HCT116 (cell line): ENCODE data around the gene CISH. TPM values are rescaled to one million over a fixed set of nuclear protein-coding genes. Genes with fewer than 3 reads are reported as not detected.
A peak's percentile ranks its signal among the peaks of the same experiment; 100 is the strongest.

ENCODE experiments used
- ATAC-seq: fragments of 200-7000 bp; cut with Tn5 transposase; 2 replicates; pipeline ENCODE4 v1.9.1; 2020; ENCODE audit warnings: mild to moderate bottlenecking, moderate library complexity
- BruUV-seq: library from RNA; stranded (reverse); fragments of 400-500 nt; replicated peaks from 2 replicates; lab custom pipeline; 2021; lab: Mats Ljungman, UMichigan
- CTCF ChIA-PET: fragments of 300-600 bp; sonication (Branson Sonifier 250); formaldehyde crosslinking; loops from one replicate; lab custom pipeline; 2021; ENCODE audit warnings: antibody characterized with exemption; lab: Charles Lee
- POLR2A ChIA-PET: fragments of 300-600, 350-600 bp; sonication (Branson Sonifier 250); formaldehyde crosslinking; loops from one replicate; lab custom pipeline; 2021; ENCODE audit warnings: antibody characterized with exemption; lab: Charles Lee
- RAD21 ChIA-PET, 2 experiments: fragments of 300-600 bp; sonication (Branson Sonifier 250); formaldehyde crosslinking; loops; one replicate each; lab custom pipeline; 2023; ENCODE audit warnings: low total read pairs in 2 of 2; ENCODE audit not compliant: uncharacterized antibody in 2 of 2, unreplicated experiment in 2 of 2, low non-redundant PET in 1 of 2; lab: Charles Lee
- DNase-seq: peaks from one replicate; pipeline ENCODE4 v3.0.0-alpha.2; 2010; ENCODE audit warnings: low read depth, low spot score
- H2AFZ ChIP-seq: fragments of 200-600 bp; shearing (Covaris generic), sonication (generic); 2 replicates; pipeline ENCODE4 v1.6.1; 2017; ENCODE audit warnings: low read depth, mixed run types, mixed read lengths, antibody characterized with exemption, low read length; ENCODE audit not compliant: poor library complexity, severe bottlenecking
- H3K27ac ChIP-seq: 2 replicates; pipeline ENCODE4 v1.5.1; 2012; ENCODE audit warnings: low read depth, low read length
- H3K27me3 ChIP-seq: fragments of 200-600 bp; sonication (generic); 2 replicates; pipeline ENCODE4 v1.6.1; 2016; ENCODE audit warnings: mixed run types, low read length, mixed read lengths; ENCODE audit not compliant: insufficient read depth
- H3K36me3 ChIP-seq, 2 experiments: fragments of 200-500 bp in 1 of 2; fragments of 200-600 bp in 1 of 2; sonication (Bioruptor generic) in 1 of 2; sonication (generic) in 1 of 2; 2 replicates each; pipeline versions ENCODE4 v1.5.1 to v1.6.1; 2014 to 2016; ENCODE audit warnings: low read length in 2 of 2, inconsistent platforms in 1 of 2, mixed read lengths in 1 of 2, mixed run types in 1 of 2; ENCODE audit not compliant: insufficient read depth in 2 of 2, control insufficient read depth in 1 of 2
- H3K4me1 ChIP-seq, 2 experiments: fragments of 200-600 bp in 1 of 2; sonication (generic) in 1 of 2; 2 replicates each; pipeline versions ENCODE4 v1.5.1 to v1.6.1; 2012 to 2017; ENCODE audit warnings: low read length in 2 of 2, inconsistent platforms in 1 of 2, mild to moderate bottlenecking in 1 of 2, mixed read lengths in 1 of 2, mixed run types in 1 of 2, moderate library complexity in 1 of 2; ENCODE audit not compliant: insufficient read depth in 2 of 2, control insufficient read depth in 1 of 2
- H3K4me2 ChIP-seq: fragments of 200-600 bp; sonication (generic); 2 replicates; pipeline ENCODE4 v1.6.1; 2017; ENCODE audit warnings: mixed run types, low read length, mixed read lengths
- H3K4me3 ChIP-seq, 2 experiments: fragments of 200-600 bp in 1 of 2; sonication (generic) in 1 of 2; replicated peaks in 1 of 2; 2 replicates each; pipeline ENCODE4 v1.5.1; 2011 to 2016; ENCODE audit warnings: low read length in 2 of 2, control low read depth in 1 of 2, low read depth in 1 of 2, mild to moderate bottlenecking in 1 of 2, mixed read lengths in 1 of 2, mixed run types in 1 of 2
- H3K79me2 ChIP-seq: fragments of 200-600 bp; sonication (generic); 2 replicates; pipeline ENCODE4 v1.6.1; 2017; ENCODE audit warnings: mild to moderate bottlenecking, mixed run types, low read length, moderate library complexity, mixed read lengths; ENCODE audit not compliant: insufficient read depth
- H3K9ac ChIP-seq: fragments of 200-600 bp; sonication (generic); 2 replicates; pipeline ENCODE4 v1.6.1; 2016; ENCODE audit warnings: low read length, mixed read lengths
- H3K9me2 ChIP-seq: fragments of 200-600 bp; sonication (generic), shearing (Covaris generic); 2 replicates; pipeline ENCODE4 v1.6.1; 2017; ENCODE audit warnings: mixed run types, mild to moderate bottlenecking, moderate library complexity; ENCODE audit not compliant: insufficient read depth
- H3K9me3 ChIP-seq, 2 experiments: fragments of 200-500 bp in 1 of 2; fragments of 200-600 bp in 1 of 2; sonication (Bioruptor generic) in 1 of 2; sonication (generic) in 1 of 2; 2 replicates each; pipeline ENCODE4 v1.6.1; 2014 to 2017; ENCODE audit warnings: low read length in 2 of 2, mixed read lengths in 2 of 2, inconsistent platforms in 1 of 2, low read depth in 1 of 2, mild to moderate bottlenecking in 1 of 2, mixed run types in 1 of 2, moderate library complexity in 1 of 2; ENCODE audit not compliant: control insufficient read depth in 1 of 2, insufficient read depth in 1 of 2
- H4K20me1 ChIP-seq: fragments of 200-600 bp; sonication (generic), shearing (Covaris generic); 2 replicates; pipeline ENCODE4 v1.6.1; 2017; ENCODE audit warnings: mixed run types, mild to moderate bottlenecking, moderate library complexity; ENCODE audit not compliant: insufficient read depth
- CEBPB ChIP-seq: IDR thresholded peaks from 2 replicates; pipeline ENCODE4 v1.6.1; 2012; ENCODE audit warnings: low read depth
- CTCF ChIP-seq, 3 experiments: fragments of 200-600 bp in 1 of 3; sonication (generic) in 1 of 3; IDR thresholded peaks in 2 of 3; conservative IDR thresholded peaks in 1 of 3; 2 replicates each; pipeline ENCODE4 v1.5.1; 2012 to 2017; ENCODE audit warnings: low read depth in 2 of 3, low read length in 2 of 3, antibody characterized with exemption in 1 of 3, borderline replicate concordance in 1 of 3, control low read depth in 1 of 3, mild to moderate bottlenecking in 1 of 3, mixed read lengths in 1 of 3, mixed run types in 1 of 3, moderate library complexity in 1 of 3; ENCODE audit not compliant: insufficient read depth in 1 of 3
- EZH2 ChIP-seq: fragments of 200-600 bp; sonication (generic); IDR thresholded peaks from 2 replicates; pipeline ENCODE4 v1.6.1; 2017; ENCODE audit warnings: antibody characterized with exemption, mixed run types
- EZH2phosphoT487 ChIP-seq: fragments of 200-600 bp; IDR thresholded peaks from 2 replicates; pipeline ENCODE4 v1.6.1; 2018; ENCODE audit warnings: antibody characterized with exemption, borderline replicate concordance
- POLR2AphosphoS5 ChIP-seq: IDR thresholded peaks from 2 replicates; pipeline ENCODE4 v1.6.1; 2011; ENCODE audit warnings: mild to moderate bottlenecking, low read depth, low read length, moderate library complexity
- SIN3A ChIP-seq: IDR thresholded peaks from 2 replicates; pipeline ENCODE4 v1.6.1; 2012; ENCODE audit warnings: low read depth
- SRF ChIP-seq: IDR thresholded peaks from 2 replicates; pipeline ENCODE4 v1.6.1; 2012; ENCODE audit warnings: low read depth
- ZFX ChIP-seq: fragments of 450-650 bp; IDR thresholded peaks from 2 replicates; pipeline ENCODE4 v1.6.1; 2017
- intact Hi-C: fragments of 100-400 bp; cut with micrococcal nuclease; formaldehyde crosslinking; loops from 2 replicates; pipeline ENCODE4 v1.10.0; 2022
- total RNA-seq: library from RNA; stranded (reverse); gene quantifications from one replicate; pipeline ENCODE4 v1.2.1, GENCODE V29; 2021; ENCODE audit not compliant: unreplicated experiment
- TF ChIP-seq, protein P1 (sequence below): IDR thresholded peaks from 2 replicates; pipeline ENCODE4 v1.6.1; 2012

Gene CISH
- total RNA-seq, 1 experiment from 2014 or later = 4.5 TPM

DNA sequence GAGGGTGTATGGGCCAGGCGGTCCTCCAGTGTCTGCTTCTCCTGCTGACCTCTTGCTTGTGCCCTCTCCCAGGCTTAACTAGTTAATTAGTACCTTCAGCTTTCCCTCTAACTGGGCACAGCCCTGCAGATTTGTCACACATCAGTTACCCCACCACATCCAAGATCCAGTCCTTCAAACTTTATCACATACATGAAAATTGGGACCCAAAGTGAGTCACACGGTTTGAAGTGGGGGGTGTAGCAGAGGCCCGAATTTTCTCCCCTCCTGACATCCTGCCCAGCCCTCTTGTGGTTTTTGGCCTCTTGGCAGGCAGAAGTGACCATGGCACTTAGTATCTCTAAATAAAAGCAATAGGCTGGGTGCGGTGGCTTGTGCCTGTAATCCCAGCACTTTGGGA is 9.2 kb upstream of the CISH start:
- Histone ChIP-seq H3K27ac (0 out of 2 replicates have a peak overlapping the region, but pooled peaks have one; percentile 9), H3K4me3 (no peak overlapping the region), H3K9me2 (no peaks in the 10 kb centered on the region), H3K27me3 (no peaks in the 10 kb centered on the region), H2AFZ (no peak overlapping the region), H3K79me2 (peaks cover 83% of the 10 kb centered on the region), H3K36me3 (peaks cover 0 to 17% of the 10 kb centered on the region in 2 experiments; a peak in 1 of 4 replicates), H3K4me2 (peak overlapping the region; percentile 32), H3K9ac (no peak overlapping the region), H3K9me3 (no peaks in the 10 kb centered on the region), H3K4me1 (peaks cover 39 to 76% of the 10 kb centered on the region in 2 experiments), H4K20me1 (no peaks in the 10 kb centered on the region)
- DNase-seq (no peak), ATAC-seq (no peak)
- CTCF ChIA-PET = interaction anchor here (0.6 to 1.8 kb wide), 2 partner anchors 9 to 32 kb away, joined by 3 to 10 read pairs; partner anchors contain the start of gene CISH
- RAD21 ChIA-PET = no interaction called here
- POLR2A ChIA-PET = no interaction called here
- TF ChIP-seq SIN3A = no peak
- TF ChIP-seq POLR2AphosphoS5 = no peak
- TF ChIP-seq EZH2phosphoT487 = no peak
- TF ChIP-seq SRF = no peak
- TF ChIP-seq ZFX = no peak
- 0 out of 6 replicates have a peak, but pooled peaks of 1 of the 3 experiments have one; percentile 5 for TF ChIP-seq CTCF (IDR thresholded peaks at IDR 0.05 in 2 of 3, conservative IDR thresholded peaks at IDR 0.05 in 1 of 3; ENCODE audit: borderline replicate concordance in 1 of 3, insufficient read depth in 1 of 3, low read depth in 2 of 3, low read length in 2 of 3)
- no peak for TF ChIP-seq CEBPB
- intact Hi-C loops = no loop called here
- no TSS peak for BruUV-seq

DNA sequence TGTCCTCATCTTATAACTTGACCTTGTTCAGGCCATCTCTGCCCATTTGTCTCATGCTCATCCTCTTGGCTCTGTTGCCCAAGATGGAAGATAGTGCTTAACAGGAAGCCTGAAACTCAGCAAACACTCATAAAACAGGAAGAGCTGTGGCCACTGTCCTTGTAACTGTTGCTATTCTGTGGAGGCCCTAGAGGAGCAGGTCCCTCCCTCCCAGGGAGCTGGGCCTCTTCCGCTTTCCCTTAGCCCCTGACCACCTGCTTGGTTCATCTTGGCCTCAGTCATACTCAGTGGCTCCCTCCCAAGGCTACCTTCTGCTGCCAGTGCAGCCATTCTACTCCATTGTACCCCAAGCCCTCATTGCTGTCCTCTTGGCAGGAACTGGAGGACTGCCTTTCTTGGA is 8.8 kb upstream of the CISH start:
- TF ChIP-seq CTCF (IDR thresholded peaks at IDR 0.05 in 2 of 3, conservative IDR thresholded peaks at IDR 0.05 in 1 of 3; ENCODE audit: borderline replicate concordance in 1 of 3, insufficient read depth in 1 of 3, low read depth in 2 of 3, low read length in 2 of 3) (0 out of 6 replicates have a peak, but pooled peaks of 1 of the 3 experiments have one; percentile 6), EZH2 (no peak)
- TF ChIP-seq, protein P1, sequence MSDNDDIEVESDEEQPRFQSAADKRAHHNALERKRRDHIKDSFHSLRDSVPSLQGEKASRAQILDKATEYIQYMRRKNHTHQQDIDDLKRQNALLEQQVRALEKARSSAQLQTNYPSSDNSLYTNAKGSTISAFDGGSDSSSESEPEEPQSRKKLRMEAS = no peak
- H3K27me3 ChIP-seq = no peaks in the 10 kb centered on the region
- H3K79me2 ChIP-seq = peaks cover 79% of the 10 kb centered on the region
- H3K36me3 ChIP-seq = peaks cover 0 to 17% of the 10 kb centered on the region in 2 experiments; a peak in 1 of 4 replicates
- ChIA-PET POLR2A (no interaction called here), CTCF (interaction anchor here (1.8 kb wide), 1 partner anchor 32 kb away, joined by 10 read pairs; no protein-coding TSS in a partner anchor), RAD21 (no interaction called here)
- H3K4me3 ChIP-seq = no peak overlapping the region
- H3K9ac ChIP-seq = no peak overlapping the region
- H3K4me1 ChIP-seq = peaks cover 35 to 76% of the 10 kb centered on the region in 2 experiments
- 0 out of 2 replicates have a peak overlapping the region, but pooled peaks have one; percentile 9 for H3K27ac ChIP-seq
- H3K9me2 ChIP-seq = no peaks in the 10 kb centered on the region
- no peak overlapping the region for H2AFZ ChIP-seq
- DNase-seq (no peak), ATAC-seq (no peak)
- H3K4me2 ChIP-seq = peak overlapping the region; percentile 32
- H3K9me3 ChIP-seq = no peaks in the 10 kb centered on the region
- H4K20me1 ChIP-seq = no peaks in the 10 kb centered on the region
- no TSS peak for BruUV-seq
- intact Hi-C loops = no loop called here
